ENCODE measurements around the gene SNRNP70.

Gene SNRNP70

DNA sequence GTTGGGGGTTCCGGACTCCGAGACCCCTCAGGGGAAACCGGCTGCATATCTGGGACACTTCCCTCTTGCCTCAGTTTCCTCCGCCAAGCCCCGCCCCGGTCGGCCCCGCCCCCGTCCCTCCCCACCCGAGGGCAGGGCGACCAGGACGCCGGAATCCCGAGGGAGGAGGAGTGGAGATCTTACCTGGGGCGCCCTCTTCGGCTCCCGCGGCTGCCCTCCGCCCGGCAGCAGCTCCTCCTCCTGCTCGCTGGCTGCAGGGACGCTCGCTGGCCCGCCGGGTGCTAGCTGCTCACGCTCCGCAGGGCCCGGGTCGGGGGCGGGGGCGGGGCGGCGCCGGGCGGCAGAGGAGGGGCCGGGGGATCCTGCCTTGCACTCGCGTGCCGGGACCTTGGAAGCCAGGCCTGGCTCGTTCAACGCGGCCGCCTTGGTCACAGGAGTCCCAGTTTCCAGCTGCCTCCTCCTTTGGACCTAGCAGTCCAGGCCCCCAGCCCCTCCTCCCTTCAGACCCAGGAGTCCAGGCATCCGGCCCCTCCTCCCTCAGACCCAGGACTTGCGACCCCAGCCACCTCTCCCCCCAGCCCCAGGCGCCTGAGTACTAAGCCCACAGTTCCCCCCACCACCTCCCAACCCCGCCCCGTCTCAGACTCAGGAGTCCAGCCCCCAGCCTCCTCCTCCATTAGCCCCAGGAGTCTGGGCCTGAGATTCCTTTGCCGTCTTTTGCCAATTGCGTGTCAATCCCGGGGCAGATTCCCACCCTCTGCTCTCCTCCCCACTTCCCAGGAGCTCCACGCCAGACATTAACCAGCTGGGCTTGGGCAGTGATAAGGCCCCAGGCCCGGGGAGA, 20.3 kb upstream of the SNRNP70 start, which contains the start of gene NTF4:
Gene NTF4, minus strand, starts transcription at position 51 of the 844 bp plus-strand sequence. CDS start 2,821 bp downstream, outside the sequence.
- no peak for DNase-seq

DNA sequence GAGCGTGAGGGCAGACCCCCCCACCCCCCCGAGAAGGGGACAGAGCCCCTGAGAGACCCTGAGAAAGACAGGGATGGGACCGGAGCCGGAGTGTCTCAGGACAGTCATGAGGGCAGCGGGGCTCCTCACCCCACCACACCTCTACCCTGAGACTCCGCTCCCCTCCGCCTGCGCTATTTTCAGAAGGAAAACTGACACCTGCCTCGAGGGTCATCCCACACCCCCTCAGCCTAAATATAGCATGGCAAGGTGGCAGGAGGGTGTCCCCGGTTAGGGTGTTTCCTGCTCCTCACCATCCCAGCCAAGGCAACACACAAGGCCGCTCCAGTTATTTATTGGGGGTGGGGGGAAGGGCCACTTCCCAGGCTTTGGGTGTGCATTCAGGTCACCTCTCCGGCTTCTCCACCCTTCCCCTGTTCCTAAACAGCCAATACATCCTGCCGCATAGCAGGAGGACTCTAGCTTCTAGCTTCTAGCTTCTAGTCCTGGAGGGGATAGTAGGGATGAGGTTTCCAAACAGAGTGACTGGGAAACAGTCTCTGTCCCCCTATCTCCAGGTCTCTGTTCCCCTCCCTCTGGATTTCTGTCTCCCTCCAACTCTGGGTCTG, 19.2 kb upstream of the SNRNP70 start:
- no peak for DNase-seq

DNA sequence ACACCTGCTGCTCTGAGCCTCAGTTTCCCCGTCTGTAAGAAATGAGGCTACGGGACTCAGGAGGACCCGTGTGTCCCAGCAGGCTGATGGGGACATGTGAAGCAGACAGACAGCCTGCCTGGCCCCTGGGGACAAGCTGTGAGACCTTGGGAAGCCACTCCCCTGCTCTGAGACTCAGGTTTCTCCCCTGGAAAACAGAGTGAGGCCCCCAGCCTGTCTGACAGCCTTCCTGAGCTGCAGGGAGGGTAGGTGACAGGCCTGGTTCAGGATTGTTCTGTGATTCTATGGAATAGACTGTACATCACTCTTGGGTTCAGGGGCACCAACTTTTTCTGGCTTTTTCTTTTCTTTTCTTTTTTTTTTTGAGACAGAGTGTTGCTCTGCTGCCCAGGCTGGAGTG, 17.7 kb upstream of the SNRNP70 start:
- no peak for DNase-seq

GRCh38 chr19:49069026-49069425, 16.2 kb upstream of the SNRNP70 start:
- DNase-seq = no peak

GRCh38 chr19:49070416-49070815, 14.8 kb upstream of the SNRNP70 start:
- DNase-seq = no peak

GRCh38 chr19:49071860-49072547, 13.2 kb upstream of the SNRNP70 start:
- DNase-seq = no peak

GRCh38 chr19:49073514-49074378, 11.5 kb upstream of the SNRNP70 start:
- no peak for DNase-seq

- DNase-seq = peak; percentile 27
These were observed 10.4 kb upstream of the SNRNP70 start for GRCh38 chr19:49074869-49075268.

GRCh38 chr19:49080392-49080791, 4.9 kb upstream of the SNRNP70 start:
- DNase-seq = no peak

GRCh38 chr19:49081273-49081672, 4.0 kb upstream of the SNRNP70 start:
- DNase-seq = no peak

DNA sequence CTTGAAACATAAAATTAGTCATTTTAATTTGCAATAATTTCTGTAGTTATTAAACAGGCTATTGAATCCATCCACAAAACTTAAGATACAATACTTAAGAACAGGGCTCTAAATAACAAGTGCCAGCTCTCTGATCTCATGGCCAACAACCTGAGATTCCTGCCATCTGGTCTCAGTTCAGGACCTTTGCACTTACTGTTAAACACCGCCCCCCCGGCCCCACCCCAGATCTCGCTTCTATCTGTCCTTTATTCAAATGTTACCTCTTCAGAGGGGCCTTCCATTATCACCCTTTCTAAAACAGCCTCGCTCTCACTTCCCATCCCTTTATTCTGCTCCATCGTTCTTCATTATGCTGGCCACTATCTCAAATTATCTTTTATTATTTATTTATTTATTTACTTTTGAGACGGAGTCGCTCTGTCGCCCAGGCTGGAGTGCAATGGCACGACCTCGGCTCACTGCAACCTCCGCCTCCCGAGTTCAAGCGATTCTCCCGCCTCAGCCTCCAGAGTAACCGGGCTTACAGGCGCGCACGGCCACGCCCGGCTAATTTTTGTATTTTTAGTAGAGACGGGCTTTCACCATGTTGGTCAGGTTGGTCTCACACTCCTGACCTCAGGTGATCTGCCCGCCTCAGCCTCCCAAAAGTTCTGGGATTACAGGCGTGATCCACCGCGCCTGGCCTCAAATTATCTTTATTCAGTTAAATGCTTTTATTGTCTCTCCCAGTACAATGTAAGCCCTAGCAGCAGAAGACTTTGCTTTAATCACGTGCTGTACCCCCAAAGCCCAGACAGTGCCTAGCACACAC, 838 bp upstream of the SNRNP70 start:
- DNase-seq = no peak

GRCh38 chr19:49085868-49086232, 599 bp downstream of the SNRNP70 start:
- DNase-seq = no peak

DNA sequence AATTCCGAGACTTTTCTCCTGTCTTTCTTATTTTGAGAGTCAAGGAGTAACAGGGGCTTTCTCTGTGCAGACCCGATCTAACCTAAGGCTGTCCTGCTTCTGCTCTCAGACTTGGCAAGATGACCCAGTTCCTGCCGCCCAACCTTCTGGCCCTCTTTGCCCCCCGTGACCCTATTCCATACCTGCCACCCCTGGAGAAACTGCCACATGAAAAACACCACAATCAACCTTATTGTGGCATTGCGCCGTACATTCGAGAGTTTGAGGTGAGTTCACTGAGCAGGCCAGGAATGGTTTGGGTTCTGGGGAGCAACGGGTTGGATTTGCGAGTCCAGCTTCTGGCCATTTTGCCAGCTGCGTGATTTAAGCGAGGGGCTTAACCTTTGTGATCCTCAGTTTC, 1.0 kb downstream of the SNRNP70 start:
- DNase-seq = no peak

DNA sequence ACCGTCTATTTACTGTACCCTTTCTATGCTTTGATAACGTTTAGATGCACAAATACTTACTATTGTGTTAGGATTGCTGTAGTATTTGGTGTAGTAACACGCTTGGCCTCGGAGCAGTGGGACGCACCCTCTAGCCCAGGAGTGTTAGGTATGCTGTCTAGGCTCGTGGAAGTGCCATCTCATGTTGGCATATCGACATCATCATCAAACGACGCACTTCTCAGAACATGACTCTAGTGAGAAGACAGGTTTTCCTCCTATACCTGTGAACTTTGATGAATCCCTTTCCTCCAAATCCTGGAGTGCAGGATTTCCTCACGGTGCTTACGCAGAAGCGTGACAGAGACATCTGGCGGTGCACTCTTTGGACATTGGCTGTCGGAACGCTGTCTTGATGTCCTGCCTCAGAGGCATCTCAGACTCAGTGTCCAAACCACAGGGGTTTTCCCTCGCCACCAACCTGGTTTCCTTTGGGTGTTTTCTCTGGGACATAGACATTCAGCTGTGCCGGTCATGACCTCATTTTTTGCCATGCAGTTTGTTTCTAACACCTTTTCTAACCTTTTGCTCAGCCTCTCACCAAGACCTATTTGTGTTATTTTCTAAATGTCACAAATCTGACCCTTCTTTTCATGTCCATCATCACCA, 6.3 kb downstream of the SNRNP70 start:
- DNase-seq = no peak

GRCh38 chr19:49092686-49093085, 7.4 kb downstream of the SNRNP70 start:
- no peak for DNase-seq

DNA sequence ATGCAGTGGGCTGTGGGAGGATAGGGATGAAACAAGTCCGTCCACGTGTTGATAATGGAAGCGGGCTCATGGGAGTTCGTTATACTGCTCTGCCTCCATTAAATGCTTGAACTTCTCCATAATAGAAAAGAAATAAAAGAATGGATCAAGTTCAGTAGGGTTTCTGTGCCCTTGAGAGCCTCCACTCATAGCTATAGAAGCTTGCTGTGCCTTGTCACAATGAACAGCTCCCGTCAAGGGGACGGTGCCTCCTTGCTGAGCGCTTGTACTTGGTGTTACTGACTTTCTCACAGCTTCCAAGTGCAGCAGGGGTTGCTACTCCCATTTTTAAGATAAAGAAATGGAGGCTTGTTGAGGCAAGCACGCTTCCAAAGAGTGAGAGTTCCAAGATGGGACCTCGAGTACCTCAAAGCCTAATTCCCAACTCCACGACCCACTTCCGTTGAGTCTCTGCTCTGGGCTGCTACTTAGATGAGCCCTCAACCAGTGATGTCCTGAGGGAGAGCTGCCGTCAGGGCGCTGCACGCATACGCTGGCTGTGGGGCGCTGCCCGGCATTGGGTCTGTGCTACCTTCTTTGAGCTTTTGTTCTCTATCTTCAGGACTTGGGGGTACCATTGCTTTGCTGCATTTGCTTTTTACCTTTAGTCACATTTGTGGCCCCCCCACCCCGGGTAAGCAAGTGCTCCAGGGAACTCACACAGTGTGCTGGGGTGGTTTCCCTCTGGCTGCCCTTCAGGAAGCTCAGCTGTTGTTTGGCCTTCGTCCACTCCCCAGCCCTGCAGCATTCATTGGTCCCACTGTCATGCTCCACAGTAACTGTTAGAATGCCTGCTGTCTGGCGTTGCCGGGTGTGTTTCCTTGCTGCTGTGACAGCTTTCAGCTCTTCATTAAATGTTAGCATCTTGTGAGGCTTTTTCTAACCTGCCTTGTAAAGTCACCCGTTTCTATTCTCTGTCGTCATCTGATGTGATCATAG, 9.5 kb downstream of the SNRNP70 start:
- no peak for DNase-seq

DNA sequence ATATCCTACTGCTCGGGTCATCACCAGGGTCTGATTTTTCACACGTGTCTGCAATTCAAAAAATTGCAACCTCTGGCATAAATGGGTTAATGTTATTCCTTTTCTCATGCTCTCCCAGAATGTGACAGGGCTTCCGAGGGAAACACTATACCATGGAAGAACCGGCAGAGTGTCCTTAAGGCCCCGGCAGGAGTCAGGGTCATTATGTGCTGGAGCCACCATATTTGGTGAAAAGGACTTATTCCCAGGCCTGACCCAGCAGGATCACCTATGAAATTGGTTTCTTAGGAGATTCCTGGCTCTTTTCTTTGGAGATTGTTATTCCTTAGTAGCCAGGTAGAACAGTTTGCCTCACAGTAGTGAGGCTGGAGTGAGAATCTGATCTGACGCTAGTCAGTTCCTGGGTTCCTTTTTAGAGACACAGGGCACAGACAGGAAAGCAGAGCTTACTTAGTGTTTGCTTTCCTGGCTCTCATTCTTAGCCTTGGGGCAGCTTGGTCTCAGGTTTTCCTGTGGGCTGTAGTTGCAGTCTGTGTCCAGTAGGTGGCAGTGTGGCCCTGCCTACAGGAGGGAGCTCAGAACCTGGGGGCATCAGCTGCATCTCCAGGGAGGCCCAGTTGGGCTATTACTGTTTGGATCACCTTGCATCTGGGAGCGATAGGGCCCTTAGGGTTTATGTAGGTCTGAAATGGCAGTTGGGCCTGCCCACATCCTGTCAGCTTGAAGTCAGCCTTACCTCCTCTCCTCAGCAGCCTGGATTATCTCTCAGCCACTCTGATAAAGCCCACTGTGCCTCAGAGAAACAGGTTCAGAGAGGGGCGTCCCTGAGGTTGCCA, 12.4 kb downstream of the SNRNP70 start:
- peak; percentile 87 for DNase-seq

DNA sequence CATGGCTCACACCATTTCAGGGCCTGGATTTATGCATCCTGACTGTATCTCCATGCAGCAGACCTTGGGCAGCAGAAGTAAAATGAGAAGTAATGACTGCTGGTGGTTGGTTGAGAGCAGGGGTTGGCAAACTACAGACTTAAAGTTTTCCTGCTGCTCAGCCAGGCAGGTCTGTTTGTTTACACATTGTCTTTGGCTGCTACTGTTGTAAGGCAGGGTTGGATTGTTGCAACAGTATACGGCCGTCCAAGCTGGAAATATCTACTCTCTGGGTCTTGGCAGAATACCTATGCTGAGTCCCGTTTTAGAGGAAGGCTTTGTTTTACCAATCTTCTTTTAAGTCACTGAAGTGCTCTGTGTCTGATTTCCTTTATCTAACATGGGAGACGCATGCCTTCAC, 13.5 kb downstream of the SNRNP70 start:
- DNase-seq = no peak

DNA sequence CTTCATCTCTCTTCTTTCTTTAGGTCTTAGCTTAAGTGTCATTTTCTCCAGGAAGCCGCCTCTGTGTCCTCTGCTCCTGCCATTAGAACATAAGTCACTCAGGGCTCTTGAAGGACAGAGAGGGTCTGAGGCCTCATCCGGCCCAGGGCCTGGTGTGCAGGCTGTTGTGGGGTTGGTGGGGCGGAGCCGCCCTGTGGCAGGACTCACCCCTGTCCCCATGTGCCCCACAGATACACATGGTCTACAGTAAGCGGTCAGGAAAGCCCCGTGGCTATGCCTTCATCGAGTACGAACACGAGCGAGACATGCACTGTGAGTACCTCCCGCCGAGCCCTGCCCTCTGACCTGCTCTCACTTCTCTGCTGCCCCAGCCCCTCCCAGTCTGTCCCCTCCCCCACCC, 15.9 kb downstream of the SNRNP70 start:
- no peak for DNase-seq

Measured in CD4-positive, alpha-beta T cell treated with Interleukin-17A for 1 hour (primary cell).